Cardiac fibroblast (primary cell): Measurements from ENCODE around the gene OPCML.

Experiments used
- DNase-seq, 2 donors: peaks; one replicate each; pipeline versions ENCODE4 v3.0.0 to v3.0.0-alpha.2; 2010; ENCODE audit warnings: low read depth in 2 of 2
- H3K4me3 ChIP-seq, 2 donors: replicated peaks in 1 of 2; 1 replicate in 1 of 2; 2 replicates in 1 of 2; pipeline ENCODE4 v1.5.1; 2011; ENCODE audit warnings: low read depth in 2 of 2, low read length in 2 of 2, mild to moderate bottlenecking in 2 of 2, moderate library complexity in 1 of 2
- TF ChIP-seq, protein P1 (sequence below): IDR thresholded peaks from one replicate; pipeline ENCODE4 v1.5.1; 2011; ENCODE audit warnings: low read depth, mild to moderate bottlenecking, low read length, inconsistent platforms

OPCML gene

DNA sequence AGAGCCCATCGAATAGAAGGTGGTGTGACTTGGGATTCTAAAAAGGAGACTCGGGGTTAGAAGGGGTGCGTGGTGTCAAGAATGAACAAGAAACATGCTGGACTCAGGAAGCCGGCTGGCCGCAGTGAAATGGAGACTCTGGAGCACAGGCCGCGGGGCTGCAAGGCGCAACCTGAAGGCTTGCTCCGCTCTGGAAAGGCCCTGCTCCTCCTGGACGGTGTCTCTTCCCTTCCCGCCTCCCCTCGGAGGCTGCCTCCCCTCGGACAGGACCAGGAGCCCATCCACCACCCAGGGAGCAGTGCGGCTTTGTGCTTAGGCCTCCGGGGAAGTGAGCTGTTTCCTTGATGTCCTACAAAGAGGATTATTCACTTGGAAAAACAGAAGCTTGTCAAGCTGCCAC, 170.1 kb downstream of the OPCML start:
- TF ChIP-seq, protein P1, sequence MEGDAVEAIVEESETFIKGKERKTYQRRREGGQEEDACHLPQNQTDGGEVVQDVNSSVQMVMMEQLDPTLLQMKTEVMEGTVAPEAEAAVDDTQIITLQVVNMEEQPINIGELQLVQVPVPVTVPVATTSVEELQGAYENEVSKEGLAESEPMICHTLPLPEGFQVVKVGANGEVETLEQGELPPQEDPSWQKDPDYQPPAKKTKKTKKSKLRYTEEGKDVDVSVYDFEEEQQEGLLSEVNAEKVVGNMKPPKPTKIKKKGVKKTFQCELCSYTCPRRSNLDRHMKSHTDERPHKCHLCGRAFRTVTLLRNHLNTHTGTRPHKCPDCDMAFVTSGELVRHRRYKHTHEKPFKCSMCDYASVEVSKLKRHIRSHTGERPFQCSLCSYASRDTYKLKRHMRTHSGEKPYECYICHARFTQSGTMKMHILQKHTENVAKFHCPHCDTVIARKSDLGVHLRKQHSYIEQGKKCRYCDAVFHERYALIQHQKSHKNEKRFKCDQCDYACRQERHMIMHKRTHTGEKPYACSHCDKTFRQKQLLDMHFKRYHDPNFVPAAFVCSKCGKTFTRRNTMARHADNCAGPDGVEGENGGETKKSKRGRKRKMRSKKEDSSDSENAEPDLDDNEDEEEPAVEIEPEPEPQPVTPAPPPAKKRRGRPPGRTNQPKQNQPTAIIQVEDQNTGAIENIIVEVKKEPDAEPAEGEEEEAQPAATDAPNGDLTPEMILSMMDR, result no peak
- H3K4me3 ChIP-seq, result no peak overlapping the region
- no peak for DNase-seq

DNA sequence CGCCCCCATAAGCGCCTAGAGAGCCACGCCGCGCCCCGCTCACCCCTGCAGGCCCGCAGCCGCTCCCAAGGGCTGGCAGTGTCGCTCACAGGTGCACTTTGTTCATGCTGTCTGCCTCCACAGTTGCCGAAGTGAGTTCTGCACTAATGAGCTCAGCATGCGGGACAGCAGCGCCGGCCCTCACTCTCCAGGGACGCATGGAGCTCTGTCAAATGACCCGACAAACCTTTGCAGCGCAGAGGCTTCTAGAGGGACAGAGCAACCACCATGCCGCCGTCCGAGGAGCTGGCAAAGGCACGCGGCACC, 170.7 kb downstream of the OPCML start:
- TF ChIP-seq, protein P1, result no peak
- H3K4me3 ChIP-seq, result no peak overlapping the region
- no peak for DNase-seq

GRCh38 chr11:133360860-133361688, 171.2 kb downstream of the OPCML start:
- TF ChIP-seq, protein P1, result no peak
- no peak overlapping the region for H3K4me3 ChIP-seq
- DNase-seq, result no peak

GRCh38 chr11:133355095-133355494, 177.2 kb downstream of the OPCML start:
- TF ChIP-seq, protein P1, result no peak
- no peak for DNase-seq
- H3K4me3 ChIP-seq, result no peak overlapping the region

GRCh38 chr11:133354069-133354468, 178.2 kb downstream of the OPCML start:
- TF ChIP-seq, protein P1, result no peak
- H3K4me3 ChIP-seq, result no peak overlapping the region
- no peak for DNase-seq

GRCh38 chr11:133350045-133350444, 182.3 kb downstream of the OPCML start:
- TF ChIP-seq, protein P1, result no peak
- H3K4me3 ChIP-seq, result no peak overlapping the region
- DNase-seq, result no peak

DNA sequence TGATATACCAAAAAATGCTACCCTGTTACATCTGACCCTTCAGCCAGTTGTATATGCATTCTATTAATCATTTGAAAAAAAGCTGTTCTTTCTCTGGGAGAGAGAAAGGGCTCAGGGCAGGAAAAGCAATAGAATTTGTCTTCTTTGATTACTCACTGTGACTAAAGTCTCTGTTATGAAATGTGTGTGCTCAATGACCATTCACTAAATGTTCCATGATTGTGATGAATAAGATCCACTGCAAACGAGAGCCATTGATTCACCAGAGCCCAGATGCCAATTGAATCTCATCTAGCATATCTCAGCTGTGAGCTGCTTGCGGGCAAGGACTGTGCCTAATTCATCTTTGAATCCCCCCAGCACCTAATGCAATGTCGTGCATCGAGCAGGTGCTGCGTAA, 184.3 kb downstream of the OPCML start:
- TF ChIP-seq, protein P1, result no peak
- no peak overlapping the region for H3K4me3 ChIP-seq
- DNase-seq, result no peak
